ENCODE data around the gene RAD51B. TPM values are rescaled to one million over a fixed set of nuclear protein-coding genes. Genes with fewer than 3 reads are reported as not detected.

RAD51B gene
- total RNA-seq, 1 donor from 2014 or later, result 3.8 TPM

DNA sequence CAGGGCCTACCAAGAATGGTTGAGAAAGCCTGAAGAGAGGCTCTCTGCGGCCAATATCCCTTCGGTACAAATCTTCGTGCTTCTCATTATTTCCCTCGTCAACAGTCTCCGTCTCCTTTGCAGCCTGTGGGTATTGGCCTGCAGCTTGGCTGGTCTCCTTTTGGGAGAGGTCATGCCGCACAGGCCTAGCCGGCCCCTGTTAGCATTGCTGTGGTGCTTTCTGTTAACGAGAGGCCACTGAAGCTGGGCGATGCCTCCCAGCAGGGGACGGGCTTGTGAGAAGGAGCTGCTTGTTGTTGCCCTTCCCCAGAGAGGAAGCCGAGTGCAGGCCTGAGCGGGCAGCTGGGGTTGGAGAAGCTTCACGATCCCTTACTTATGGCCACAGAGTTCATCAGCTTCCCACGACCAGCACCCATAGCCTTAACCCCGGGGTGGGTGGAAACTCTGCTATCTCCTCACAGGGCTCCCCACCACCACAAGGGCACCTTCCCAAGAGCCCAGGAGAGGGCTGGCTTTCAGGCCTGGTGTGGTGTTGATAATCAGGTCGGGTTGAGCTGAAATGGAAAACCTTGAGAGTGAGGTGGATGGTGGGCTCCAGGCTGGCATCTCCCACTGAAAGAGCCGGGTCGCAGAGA is 744.7 kb downstream of the RAD51B start:
- DNase-seq (ENCODE audit: low spot score), result no peak
- intact Hi-C loops (cut with DNase I), result loop anchor here (5.0 kb wide), 1 partner anchor 118 kb away; no protein-coding TSS in a partner anchor

- DNase-seq (ENCODE audit: low spot score), result no peak
- intact Hi-C loops (cut with DNase I), result loop anchor here (5.0 kb wide), 1 partner anchor 117 kb away; no protein-coding TSS in a partner anchor
Observed at GRCh38 chr14:68564826-68565759, 745.5 kb downstream of the RAD51B start.

- intact Hi-C loops (cut with DNase I), result no loop called here
- no peak for DNase-seq (ENCODE audit: low spot score)
Observed at GRCh38 chr14:68566075-68566474, 746.5 kb downstream of the RAD51B start.

- intact Hi-C loops (cut with DNase I), result no loop called here
- DNase-seq (ENCODE audit: low spot score), result peak; percentile 29
Observed at GRCh38 chr14:68568907-68569897, 749.6 kb downstream of the RAD51B start.

GRCh38 chr14:68569970-68570409 is 750.4 kb downstream of the RAD51B start:
- intact Hi-C loops (cut with DNase I), result no loop called here
- DNase-seq (ENCODE audit: low spot score), result peak; percentile 24

GRCh38 chr14:68571114-68571591 is 751.6 kb downstream of the RAD51B start:
- DNase-seq (ENCODE audit: low spot score), result peak; percentile 58
- intact Hi-C loops (cut with DNase I), result no loop called here

DNA sequence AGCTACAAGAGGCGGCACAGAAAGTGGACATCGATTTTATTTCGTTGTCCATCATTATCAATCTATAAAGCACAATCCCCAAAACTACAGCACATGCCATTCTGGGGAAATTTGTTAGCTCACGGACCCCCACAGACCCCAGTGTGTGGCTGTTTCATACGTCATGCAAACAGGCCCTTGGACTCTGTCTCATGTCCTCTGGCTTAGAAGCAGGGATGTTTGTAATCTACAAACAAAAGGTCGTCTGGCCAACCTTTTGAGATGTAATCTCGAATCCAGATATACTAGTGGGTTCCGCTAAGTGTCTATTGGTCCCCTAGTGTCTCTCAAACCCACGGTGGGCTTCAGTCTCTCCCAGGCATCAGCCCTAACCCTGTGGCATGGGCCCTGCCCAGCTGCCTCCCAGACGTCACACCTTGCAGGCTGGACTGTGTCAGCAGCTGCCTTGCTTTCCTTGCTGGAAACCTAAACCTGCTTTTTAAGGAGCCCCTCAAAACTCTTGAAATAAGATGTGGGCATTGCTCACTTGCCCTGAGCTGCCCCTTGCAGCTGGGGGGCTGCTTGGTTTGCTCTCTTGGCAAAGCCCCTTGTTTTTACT is 752.4 kb downstream of the RAD51B start:
- DNase-seq (ENCODE audit: low spot score), result no peak
- intact Hi-C loops (cut with DNase I), result no loop called here

- DNase-seq (ENCODE audit: low spot score), result no peak
- intact Hi-C loops (cut with DNase I), result no loop called here
Observed at GRCh38 chr14:68573126-68573525, 753.5 kb downstream of the RAD51B start.

GRCh38 chr14:68573722-68574121 is 754.1 kb downstream of the RAD51B start:
- no peak for DNase-seq (ENCODE audit: low spot score)
- intact Hi-C loops (cut with DNase I), result no loop called here

DNA sequence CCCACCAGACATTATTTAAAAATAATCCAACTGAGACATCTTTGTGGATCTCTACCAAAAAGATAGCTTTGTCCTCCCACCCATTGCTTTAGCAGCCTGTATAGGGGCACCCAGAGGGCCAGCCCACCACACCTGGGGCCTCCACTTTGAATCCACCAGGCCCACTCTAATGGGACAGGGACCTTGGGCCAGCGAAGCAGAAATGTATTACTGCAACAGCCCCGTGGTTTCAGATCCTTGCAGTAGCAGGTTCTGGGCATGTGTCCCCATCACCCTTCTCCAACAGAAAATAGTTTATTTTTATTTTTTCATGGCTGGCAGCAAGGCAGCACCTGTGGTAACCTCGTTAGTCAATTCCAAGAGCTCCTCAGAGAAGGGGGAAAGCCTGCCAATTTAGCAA is 754.9 kb downstream of the RAD51B start:
- no peak for DNase-seq (ENCODE audit: low spot score)
- intact Hi-C loops (cut with DNase I), result no loop called here

DNA sequence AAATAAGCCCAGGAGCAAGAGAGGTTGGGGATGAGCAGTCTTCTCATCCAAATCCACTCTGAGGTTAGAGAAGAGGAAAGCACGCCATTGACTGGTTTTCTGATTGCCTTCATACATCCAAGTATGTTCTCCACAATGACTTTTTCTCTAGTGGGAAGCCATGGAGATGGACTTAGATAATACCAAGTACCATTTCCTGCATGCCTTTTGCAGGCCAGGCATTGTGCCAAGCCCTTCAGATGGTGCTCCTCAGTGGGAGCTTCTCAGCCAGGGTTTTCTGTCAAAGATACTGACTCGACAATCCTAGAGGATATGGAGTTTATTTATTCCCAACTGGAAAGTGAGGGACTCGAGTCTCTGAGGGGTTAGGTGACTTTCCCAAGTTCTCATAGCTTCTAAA is 755.3 kb downstream of the RAD51B start:
- intact Hi-C loops (cut with DNase I), result no loop called here
- no peak for DNase-seq (ENCODE audit: low spot score)

DNA sequence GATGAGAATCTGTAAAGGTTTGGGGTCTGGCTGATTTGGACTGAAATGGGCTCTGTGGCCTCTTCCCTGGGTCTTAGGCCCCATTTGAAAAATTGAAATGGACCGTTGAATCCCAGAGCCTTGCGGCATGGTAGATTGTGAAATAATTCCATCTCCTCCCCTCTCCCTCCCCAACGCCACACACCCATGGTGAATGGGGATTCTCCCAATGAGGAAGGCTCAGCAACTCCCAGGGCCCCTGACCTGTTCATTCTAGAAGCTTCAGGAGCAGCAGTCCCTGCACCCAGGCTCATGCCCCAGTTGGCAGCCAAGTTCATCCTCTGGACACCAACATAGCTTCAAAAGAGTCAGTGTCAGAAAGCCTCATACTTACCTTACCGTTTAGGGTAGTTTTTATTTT is 755.8 kb downstream of the RAD51B start:
- peak; percentile 31 for DNase-seq (ENCODE audit: low spot score)

GRCh38 chr14:68576031-68576430 is 756.5 kb downstream of the RAD51B start:
- DNase-seq (ENCODE audit: low spot score), result no peak

More for the DNA sequence above, 755.8 kb downstream of the RAD51B start:
- intact Hi-C loops (cut with DNase I), result no loop called here

GRCh38 chr14:68576496-68577244 is 757.1 kb downstream of the RAD51B start:
- intact Hi-C loops (cut with DNase I), result no loop called here
- DNase-seq (ENCODE audit: low spot score), result peak; percentile 39

More at GRCh38 chr14:68576031-68576430, 756.5 kb downstream of the RAD51B start:
- intact Hi-C loops (cut with DNase I), result no loop called here

GRCh38 chr14:68577802-68578541 is 758.4 kb downstream of the RAD51B start:
- intact Hi-C loops (cut with DNase I), result no loop called here

GRCh38 chr14:68578597-68578996 is 759.0 kb downstream of the RAD51B start:
- DNase-seq (ENCODE audit: low spot score), result peak; percentile 22
- intact Hi-C loops (cut with DNase I), result no loop called here

More at GRCh38 chr14:68577802-68578541, 758.4 kb downstream of the RAD51B start:
- peak; percentile 88 for DNase-seq (ENCODE audit: low spot score)

- intact Hi-C loops (cut with DNase I), result no loop called here
- DNase-seq (ENCODE audit: low spot score), result peak; percentile 59
Observed at GRCh38 chr14:68580096-68580645, 760.6 kb downstream of the RAD51B start.
